Osteoblast (primary cell): ENCODE results near the gene STX8. TPM values are rescaled to one million over a fixed set of nuclear protein-coding genes. Genes with fewer than 3 reads are reported as not detected.

Source experiments
- DNase-seq: peaks from one replicate; pipeline ENCODE4 v3.0.0; 2011; ENCODE audit warnings: low spot score, mixed read lengths; ENCODE audit not compliant: insufficient read length; ENCODE audit errors: missing footprints
- H2AFZ ChIP-seq: 2 replicates; pipeline ENCODE4 v1.6.0; 2011; ENCODE audit warnings: mild to moderate bottlenecking, low read length
- H3K27ac ChIP-seq: 2 replicates; pipeline ENCODE4 v1.5.1; 2011; ENCODE audit warnings: mild to moderate bottlenecking, low read depth, low read length, moderate library complexity
- H3K27me3 ChIP-seq: 2 replicates; pipeline ENCODE4 v1.6.0; 2012; ENCODE audit warnings: mild to moderate bottlenecking, control low read depth, inconsistent platforms, low read length, moderate library complexity; ENCODE audit not compliant: insufficient read depth
- H3K36me3 ChIP-seq: 2 replicates; pipeline ENCODE4 v1.5.1; 2011; ENCODE audit warnings: mild to moderate bottlenecking, low read length, control low read depth, moderate library complexity; ENCODE audit not compliant: insufficient read depth
- H3K4me1 ChIP-seq: 2 replicates; pipeline ENCODE4 v1.5.1; 2011; ENCODE audit warnings: mild to moderate bottlenecking, low read length, control low read depth, moderate library complexity; ENCODE audit not compliant: insufficient read depth
- H3K4me2 ChIP-seq: 2 replicates; pipeline ENCODE4 v1.6.0; 2011; ENCODE audit warnings: mild to moderate bottlenecking, low read length; ENCODE audit not compliant: insufficient read depth
- H3K4me3 ChIP-seq: fragments of 200-600 bp; sonication (generic); 3 replicates; pipeline ENCODE4 v1.5.1; 2012; ENCODE audit warnings: mild to moderate bottlenecking, low read length, inconsistent platforms; ENCODE audit not compliant: insufficient read depth
- H3K79me2 ChIP-seq: 2 replicates; pipeline ENCODE4 v1.6.0; 2012; ENCODE audit warnings: mild to moderate bottlenecking, low read length, control low read depth, inconsistent platforms; ENCODE audit not compliant: insufficient read depth
- H3K9me3 ChIP-seq: 2 replicates; pipeline ENCODE4 v1.5.1; 2011; ENCODE audit warnings: low read depth, low read length, control low read depth
- H4K20me1 ChIP-seq: 2 replicates; pipeline ENCODE4 v1.6.0; 2012; ENCODE audit warnings: mild to moderate bottlenecking, low read length, control low read depth; ENCODE audit not compliant: insufficient read depth
- CTCF ChIP-seq: IDR thresholded peaks from 2 replicates; pipeline ENCODE4 v1.5.1; 2011; ENCODE audit warnings: mild to moderate bottlenecking, low read depth, low read length, moderate library complexity; ENCODE audit errors: extremely low read depth
- total RNA-seq: library from RNA; depleted of rRNA; stranded (reverse); fragments of >200 nt; gene quantifications from 2 replicates; pipeline ENCODE4 v1.2.3, GENCODE V29; 2012

Gene STX8
- total RNA-seq, 1 donor: 72.7 TPM

GRCh38 chr17:9205520-9206409 is 369.9 kb downstream of the STX8 start:
- no peak overlapping the region for H2AFZ ChIP-seq
- no peaks in the 10 kb centered on the region for H3K4me1 ChIP-seq
- no peaks in the 10 kb centered on the region for H4K20me1 ChIP-seq
- no peaks in the 10 kb centered on the region for H3K79me2 ChIP-seq
- peaks cover 21% of the 10 kb centered on the region for H3K27me3 ChIP-seq
- DNase-seq: peak; percentile 65
- no peak overlapping the region for H3K27ac ChIP-seq
- no peak overlapping the region for H3K4me3 ChIP-seq
- no peak for TF ChIP-seq CTCF
- H3K36me3 ChIP-seq: no peaks in the 10 kb centered on the region
- H3K4me2 ChIP-seq: no peak overlapping the region
- no peaks in the 10 kb centered on the region for H3K9me3 ChIP-seq

GRCh38 chr17:9204637-9205329 is 370.8 kb downstream of the STX8 start:
- H3K36me3 ChIP-seq: no peaks in the 10 kb centered on the region
- no peak overlapping the region for H3K4me2 ChIP-seq
- no peak overlapping the region for H3K27ac ChIP-seq
- no peaks in the 10 kb centered on the region for H3K4me1 ChIP-seq
- no peak overlapping the region for H3K4me3 ChIP-seq
- H2AFZ ChIP-seq: no peak overlapping the region
- H3K9me3 ChIP-seq: no peaks in the 10 kb centered on the region
- no peak for TF ChIP-seq CTCF
- H3K79me2 ChIP-seq: no peaks in the 10 kb centered on the region
- H4K20me1 ChIP-seq: no peaks in the 10 kb centered on the region
- DNase-seq: no peak
- H3K27me3 ChIP-seq: peaks cover 21% of the 10 kb centered on the region

DNA sequence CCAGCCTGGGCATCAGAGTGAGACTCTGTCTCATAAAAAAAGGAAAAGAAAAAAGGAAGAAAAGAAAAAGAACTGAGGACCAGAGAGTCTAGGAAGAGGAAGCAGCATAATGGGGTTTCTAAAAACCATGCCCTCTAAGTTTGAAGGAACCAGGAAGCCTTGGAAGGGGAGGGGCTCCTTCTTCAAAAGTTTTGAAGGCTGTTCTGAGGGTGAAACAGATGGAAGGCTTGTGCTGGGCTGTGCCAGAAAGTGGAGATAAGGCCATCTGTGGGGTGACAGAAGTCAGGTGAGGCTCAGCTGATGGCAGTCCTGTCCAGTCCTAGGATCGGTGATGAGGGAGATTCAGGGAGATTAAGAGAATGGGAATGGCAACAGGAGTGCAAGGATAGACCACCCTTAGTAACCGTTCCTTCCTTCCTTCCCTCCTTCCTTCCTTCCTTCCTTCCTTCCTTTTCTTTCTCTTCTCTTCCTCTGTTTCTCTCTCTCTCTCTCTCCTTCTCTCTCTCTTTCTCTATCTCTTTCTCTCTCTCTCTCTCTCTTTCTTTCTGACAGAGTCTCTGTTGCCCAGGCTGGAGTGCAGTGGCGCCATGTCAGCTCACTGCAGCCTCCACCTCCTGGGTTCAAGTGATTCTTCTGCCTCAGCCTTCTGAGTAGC is 371.7 kb downstream of the STX8 start:
- Histone ChIP-seq H3K79me2 (no peaks in the 10 kb centered on the region), H3K27me3 (peaks cover 21% of the 10 kb centered on the region), H3K4me3 (no peak overlapping the region), H3K4me1 (no peaks in the 10 kb centered on the region), H4K20me1 (no peaks in the 10 kb centered on the region), H3K27ac (no peak overlapping the region), H3K4me2 (no peak overlapping the region), H3K9me3 (no peaks in the 10 kb centered on the region), H3K36me3 (no peaks in the 10 kb centered on the region), H2AFZ (no peak overlapping the region)
- TF ChIP-seq CTCF: no peak
- DNase-seq: no peak

DNA sequence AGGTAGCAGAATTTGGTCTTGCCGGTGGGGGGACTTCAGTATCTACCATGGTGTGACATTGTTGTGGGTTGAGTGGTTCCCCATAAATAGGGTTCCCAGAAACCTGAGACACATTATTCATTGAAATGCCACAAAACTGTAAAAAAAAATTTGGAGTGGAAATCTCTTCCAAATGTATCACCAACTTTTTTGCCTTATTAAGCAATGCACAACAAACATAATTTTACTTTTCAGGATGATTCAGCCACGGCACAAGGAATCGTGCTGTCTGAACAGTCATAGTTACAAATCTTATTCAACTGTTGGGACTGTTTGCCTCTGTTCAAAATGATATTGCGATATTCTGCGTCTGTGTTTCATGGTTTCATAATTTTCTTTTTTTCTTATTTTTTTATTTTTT is 373.1 kb downstream of the STX8 start:
- no peak for TF ChIP-seq CTCF
- Histone ChIP-seq H3K9me3 (no peaks in the 10 kb centered on the region), H3K4me1 (no peaks in the 10 kb centered on the region), H3K4me3 (no peak overlapping the region), H3K27ac (no peak overlapping the region), H3K4me2 (no peak overlapping the region), H3K36me3 (no peaks in the 10 kb centered on the region), H3K79me2 (no peaks in the 10 kb centered on the region), H2AFZ (no peak overlapping the region), H4K20me1 (no peaks in the 10 kb centered on the region), H3K27me3 (peaks cover 20% of the 10 kb centered on the region)
- no peak for DNase-seq
